Cortex of kidney (tissue), 1 donor: Measurements from ENCODE around the gene CCDC18.
"Not testable (repeated sequence)": the region's sequence is repeated elsewhere in the genome, so short reads cannot be mapped to it uniquely, and the experiment has no call there.

Source experiments
- DNase-seq: peaks from one replicate; lab custom pipeline; 2025; lab: John Stamatoyannopoulos, UW

CCDC18 gene

GRCh38 chr1:93180723-93181613 is at the start of gene CCDC18:
CCDC18 (plus strand) TSS chr1:93180724; CDS start chr1:93183362, 2,638 bp downstream.
- DNase-seq, result no peak

GRCh38 chr1:93132638-93133037 is 47.9 kb upstream of the CCDC18 start:
- no peak for DNase-seq

GRCh38 chr1:93136445-93136844 is 44.1 kb upstream of the CCDC18 start:
- no peak for DNase-seq

GRCh38 chr1:93137604-93138292 is 42.8 kb upstream of the CCDC18 start:
- DNase-seq, result no peak

GRCh38 chr1:93140106-93140505 is 40.4 kb upstream of the CCDC18 start:
- DNase-seq, result no peak

- DNase-seq, result no peak
Observed at GRCh38 chr1:93142161-93142560, 38.4 kb upstream of the CCDC18 start.

GRCh38 chr1:93143136-93143535 is 37.4 kb upstream of the CCDC18 start:
- no peak for DNase-seq

- DNase-seq, result no peak
Observed at GRCh38 chr1:93143769-93144168, 36.8 kb upstream of the CCDC18 start.

- no peak for DNase-seq
Observed at GRCh38 chr1:93148001-93148400, 32.5 kb upstream of the CCDC18 start.

- DNase-seq, result no peak
Observed at GRCh38 chr1:93150729-93151128, 29.8 kb upstream of the CCDC18 start.

- no peak for DNase-seq
Observed at GRCh38 chr1:93151474-93151873, 29.1 kb upstream of the CCDC18 start.

GRCh38 chr1:93152835-93153234 is 27.7 kb upstream of the CCDC18 start:
- DNase-seq, result no peak

GRCh38 chr1:93154898-93155297 is 25.6 kb upstream of the CCDC18 start:
- no peak for DNase-seq

- no peak for DNase-seq
Observed at GRCh38 chr1:93155335-93155734, 25.2 kb upstream of the CCDC18 start.

GRCh38 chr1:93159337-93159736 is 21.2 kb upstream of the CCDC18 start:
- DNase-seq, result no peak

- DNase-seq, result not testable (repeated sequence)
Observed at GRCh38 chr1:93163314-93163713, 17.2 kb upstream of the CCDC18 start.

- DNase-seq, result no peak
Observed at GRCh38 chr1:93164816-93165215, 15.7 kb upstream of the CCDC18 start.

- not testable (repeated sequence) for DNase-seq
Observed at GRCh38 chr1:93165895-93166294, 14.6 kb upstream of the CCDC18 start.

- no peak for DNase-seq
Observed at GRCh38 chr1:93167006-93167405, 13.5 kb upstream of the CCDC18 start.

GRCh38 chr1:93170141-93170678 is 10.3 kb upstream of the CCDC18 start:
- not testable (repeated sequence) for DNase-seq

GRCh38 chr1:93171549-93172034 is 8.9 kb upstream of the CCDC18 start:
- DNase-seq, result no peak

GRCh38 chr1:93172778-93173177 is 7.7 kb upstream of the CCDC18 start:
- no peak for DNase-seq

- DNase-seq, result not testable (repeated sequence)
Observed at GRCh38 chr1:93174638-93175037, 5.9 kb upstream of the CCDC18 start.
